Keratinocyte (primary cell): ENCODE measurements around the gene MYBPH. TPM values are rescaled to one million over a fixed set of nuclear protein-coding genes. Genes with fewer than 3 reads are reported as not detected.

Experiments
- DNase-seq: peaks from one replicate; pipeline ENCODE4 v3.0.0-alpha.2; 2011; ENCODE audit warnings: low read depth, missing footprints, low spot score
- FAIRE-seq: peaks from 2 replicates; lab custom pipeline; 2011; peaks lifted over from hg19 to GRCh38; lab: Jason Lieb, UNC
- H2AFZ ChIP-seq: 2 replicates; pipeline ENCODE4 v1.6.0; 2012; ENCODE audit warnings: low read length, control low read depth, inconsistent platforms; ENCODE audit not compliant: control insufficient read depth
- H3K27ac ChIP-seq: 2 replicates; pipeline ENCODE4 v1.5.1; 2011; ENCODE audit warnings: low read length; ENCODE audit not compliant: control insufficient read depth, insufficient read depth
- H3K27me3 ChIP-seq: 3 replicates; pipeline ENCODE4 v1.6.0; 2011; ENCODE audit warnings: low read length; ENCODE audit not compliant: control insufficient read depth, insufficient read depth; ENCODE audit errors: extremely low read depth
- H3K36me3 ChIP-seq, 2 experiments: 2 replicates in 1 of 2; 3 replicates in 1 of 2; pipeline ENCODE4 v1.5.1; 2011; ENCODE audit warnings: low read length in 2 of 2, mild to moderate bottlenecking in 1 of 2; ENCODE audit not compliant: control insufficient read depth in 2 of 2, insufficient read depth in 2 of 2; ENCODE audit errors: extremely low read depth in 1 of 2
- H3K4me1 ChIP-seq: 3 replicates; pipeline ENCODE4 v1.5.1; 2011; ENCODE audit warnings: low read length; ENCODE audit not compliant: control insufficient read depth, insufficient read depth; ENCODE audit errors: extremely low read depth
- H3K4me2 ChIP-seq: 3 replicates; pipeline ENCODE4 v1.6.0; 2011; ENCODE audit warnings: low read depth, low read length; ENCODE audit not compliant: control insufficient read depth, insufficient read depth; ENCODE audit errors: extremely low read depth
- H3K4me3 ChIP-seq, 3 experiments: fragments of 200-600 bp in 1 of 3; sonication (generic) in 1 of 3; 2 replicates in 2 of 3; 3 replicates in 1 of 3; pipeline ENCODE4 v1.5.1; 2011 to 2016; ENCODE audit warnings: low read length in 3 of 3, mild to moderate bottlenecking in 3 of 3, control low read depth in 2 of 3, inconsistent platforms in 1 of 3, low read depth in 1 of 3, mixed read lengths in 1 of 3, mixed run types in 1 of 3, moderate library complexity in 1 of 3; ENCODE audit not compliant: control insufficient read depth in 2 of 3, insufficient read depth in 2 of 3; ENCODE audit errors: extremely low read depth in 1 of 3
- H3K79me2 ChIP-seq: 2 replicates; pipeline ENCODE4 v1.6.0; 2012; ENCODE audit warnings: low read length; ENCODE audit not compliant: control insufficient read depth, insufficient read depth
- H3K9ac ChIP-seq: 3 replicates; pipeline ENCODE4 v1.6.0; 2011; ENCODE audit warnings: low read length; ENCODE audit not compliant: control insufficient read depth, insufficient read depth; ENCODE audit errors: extremely low read depth
- H3K9me1 ChIP-seq: 3 replicates; pipeline ENCODE4 v1.6.0; 2011; ENCODE audit warnings: low read length; ENCODE audit not compliant: control insufficient read depth, insufficient read depth; ENCODE audit errors: extremely low read depth
- H3K9me3 ChIP-seq: 2 replicates; pipeline ENCODE4 v1.5.1; 2012; ENCODE audit warnings: low read depth, low read length; ENCODE audit not compliant: control insufficient read depth
- H4K20me1 ChIP-seq: 3 replicates; pipeline ENCODE4 v1.6.0; 2011; ENCODE audit warnings: low read length; ENCODE audit not compliant: control insufficient read depth, insufficient read depth; ENCODE audit errors: extremely low read depth
- EZH2 ChIP-seq: IDR thresholded peaks from one replicate; pipeline ENCODE4 v1.6.1; 2012; ENCODE audit warnings: inconsistent platforms, mild to moderate bottlenecking, low read length, moderate library complexity
- dilution Hi-C: fragments of 300-500 bp; cut with MboI; formaldehyde crosslinking; loops from one replicate; pipeline ENCODE4 v1.7.0; 2020; ENCODE audit warnings: low sequenced_read_pairs; ENCODE audit not compliant: extremely low pct_ligation_motif_present
- polyA plus RNA-seq, 5 experiments: library from polyadenylated mRNA; depleted of rRNA in 3 of 5; stranded (reverse) in 3 of 5; stranded (forward) in 1 of 5; unstranded in 1 of 5; fragments of >200 nt; gene quantifications; 1 replicate in 1 of 5; 2 replicates in 3 of 5; 3 replicates in 1 of 5; pipeline versions ENCODE4 v1.2.1 to v1.2.3, GENCODE V29; 2011 to 2012; ENCODE audit warnings: missing spikeins in 2 of 5, low read depth in 1 of 5, low replicate concordance in 1 of 5
- TF ChIP-seq, protein P1 (sequence below), 3 experiments: IDR thresholded peaks in 1 of 3; conservative IDR thresholded peaks in 1 of 3; optimal IDR thresholded peaks in 1 of 3; 2 replicates in 2 of 3; 3 replicates in 1 of 3; pipeline versions ENCODE3 to v1.5.1; 2011; ENCODE audit warnings: low read length in 3 of 3, mild to moderate bottlenecking in 3 of 3, moderate library complexity in 2 of 3, control low read depth in 1 of 3, inconsistent platforms in 1 of 3; ENCODE audit not compliant: insufficient read depth in 2 of 3; ENCODE audit errors: extremely low read depth in 1 of 3

MYBPH gene
- polyA plus RNA-seq, 1 donor (not counting 4 experiments of a cell fraction or from before 2014, with no cell fraction given) = not detected

DNA sequence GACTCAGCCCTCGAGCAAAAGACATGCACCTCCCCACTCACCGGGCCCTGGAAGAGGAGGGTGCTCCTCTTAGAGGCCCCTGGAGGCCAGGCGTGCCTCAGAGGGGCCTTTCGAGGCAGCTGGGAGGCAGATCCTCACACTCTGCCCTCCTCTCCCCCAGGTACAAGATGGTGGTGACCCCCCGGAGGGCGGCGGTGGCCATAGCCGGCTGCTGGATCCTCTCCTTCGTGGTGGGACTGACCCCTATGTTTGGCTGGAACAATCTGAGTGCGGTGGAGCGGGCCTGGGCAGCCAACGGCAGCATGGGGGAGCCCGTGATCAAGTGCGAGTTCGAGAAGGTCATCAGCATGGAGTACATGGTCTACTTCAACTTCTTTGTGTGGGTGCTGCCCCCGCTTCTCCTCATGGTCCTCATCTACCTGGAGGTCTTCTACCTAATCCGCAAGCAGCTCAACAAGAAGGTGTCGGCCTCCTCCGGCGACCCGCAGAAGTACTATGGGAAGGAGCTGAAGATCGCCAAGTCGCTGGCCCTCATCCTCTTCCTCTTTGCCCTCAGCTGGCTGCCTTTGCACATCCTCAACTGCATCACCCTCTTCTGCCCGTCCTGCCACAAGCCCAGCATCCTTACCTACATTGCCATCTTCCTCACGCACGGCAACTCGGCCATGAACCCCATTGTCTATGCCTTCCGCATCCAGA, 10.4 kb downstream of the MYBPH start:
- Histone ChIP-seq H3K4me2 (no peak overlapping the region), H3K27me3 (peaks cover 22% of the 10 kb centered on the region), H3K4me3 (no peak overlapping the region), H3K9me3 (no peaks in the 10 kb centered on the region), H3K79me2 (no peaks in the 10 kb centered on the region), H3K9me1 (no peaks in the 10 kb centered on the region), H3K36me3 (no peaks in the 10 kb centered on the region), H3K9ac (no peak overlapping the region), H3K4me1 (no peaks in the 10 kb centered on the region), H4K20me1 (no peaks in the 10 kb centered on the region), H2AFZ (no peak overlapping the region), H3K27ac (no peak overlapping the region)
- FAIRE-seq (no peak), DNase-seq (no peak)
- dilution Hi-C loops = no loop called here
- TF ChIP-seq, protein P1, sequence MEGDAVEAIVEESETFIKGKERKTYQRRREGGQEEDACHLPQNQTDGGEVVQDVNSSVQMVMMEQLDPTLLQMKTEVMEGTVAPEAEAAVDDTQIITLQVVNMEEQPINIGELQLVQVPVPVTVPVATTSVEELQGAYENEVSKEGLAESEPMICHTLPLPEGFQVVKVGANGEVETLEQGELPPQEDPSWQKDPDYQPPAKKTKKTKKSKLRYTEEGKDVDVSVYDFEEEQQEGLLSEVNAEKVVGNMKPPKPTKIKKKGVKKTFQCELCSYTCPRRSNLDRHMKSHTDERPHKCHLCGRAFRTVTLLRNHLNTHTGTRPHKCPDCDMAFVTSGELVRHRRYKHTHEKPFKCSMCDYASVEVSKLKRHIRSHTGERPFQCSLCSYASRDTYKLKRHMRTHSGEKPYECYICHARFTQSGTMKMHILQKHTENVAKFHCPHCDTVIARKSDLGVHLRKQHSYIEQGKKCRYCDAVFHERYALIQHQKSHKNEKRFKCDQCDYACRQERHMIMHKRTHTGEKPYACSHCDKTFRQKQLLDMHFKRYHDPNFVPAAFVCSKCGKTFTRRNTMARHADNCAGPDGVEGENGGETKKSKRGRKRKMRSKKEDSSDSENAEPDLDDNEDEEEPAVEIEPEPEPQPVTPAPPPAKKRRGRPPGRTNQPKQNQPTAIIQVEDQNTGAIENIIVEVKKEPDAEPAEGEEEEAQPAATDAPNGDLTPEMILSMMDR (optimal IDR thresholded peaks at IDR 0.05 in 1 of 3, IDR thresholded peaks at IDR 0.05 in 1 of 3, conservative IDR thresholded peaks at IDR 0.05 in 1 of 3; ENCODE audit: extremely low read depth in 1 of 3, insufficient read depth in 2 of 3, low read length in 3 of 3) = no peak
- no peak for TF ChIP-seq EZH2

DNA sequence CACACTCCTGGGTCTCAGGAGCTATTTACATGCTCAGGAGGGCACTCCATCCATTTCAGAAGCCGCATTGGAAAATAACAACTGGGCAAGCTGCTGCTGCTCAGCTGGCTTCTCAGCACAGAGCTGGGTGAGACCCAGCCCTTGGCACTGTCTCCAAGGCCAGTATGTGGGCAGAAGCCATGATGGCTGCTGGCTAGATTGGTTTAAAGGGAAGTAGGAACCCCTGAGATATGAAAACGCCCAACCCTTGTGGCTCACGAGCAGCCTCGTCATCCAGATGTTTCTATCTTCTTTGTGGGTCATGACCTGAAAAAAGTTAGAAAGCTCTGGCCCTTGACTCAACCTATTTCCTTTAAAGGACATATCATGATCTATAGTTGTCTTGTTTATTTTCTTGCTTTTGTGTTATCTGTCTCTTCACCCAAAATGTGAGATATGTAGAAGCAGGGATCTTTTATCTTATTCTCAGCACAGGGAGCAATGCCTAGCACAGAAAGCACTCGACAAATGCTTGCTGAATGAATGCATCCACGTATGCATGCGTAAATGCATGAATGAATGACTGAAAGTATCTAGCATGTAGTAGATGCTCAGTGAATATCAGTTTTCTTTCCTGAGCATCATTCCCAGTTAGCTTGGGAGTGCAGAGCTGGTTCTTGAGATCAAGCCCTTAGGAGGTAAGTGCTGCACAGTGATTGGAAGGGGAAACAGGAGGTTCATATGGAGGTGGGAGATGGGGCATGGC, 11.6 kb downstream of the MYBPH start:
- FAIRE-seq = no peak
- TF ChIP-seq, protein P1 (optimal IDR thresholded peaks at IDR 0.05 in 1 of 3, IDR thresholded peaks at IDR 0.05 in 1 of 3, conservative IDR thresholded peaks at IDR 0.05 in 1 of 3; ENCODE audit: extremely low read depth in 1 of 3, insufficient read depth in 2 of 3, low read length in 3 of 3) = no peak
- TF ChIP-seq EZH2 = no peak
- H3K9me1 ChIP-seq = no peaks in the 10 kb centered on the region
- peaks cover 25% of the 10 kb centered on the region for H3K27me3 ChIP-seq
- H4K20me1 ChIP-seq = no peaks in the 10 kb centered on the region
- dilution Hi-C loops = no loop called here
- no peak overlapping the region for H3K27ac ChIP-seq
- H2AFZ ChIP-seq = no peak overlapping the region
- H3K9me3 ChIP-seq = no peaks in the 10 kb centered on the region
- no peak for DNase-seq
- no peaks in the 10 kb centered on the region for H3K79me2 ChIP-seq
- no peaks in the 10 kb centered on the region for H3K4me1 ChIP-seq
- H3K4me2 ChIP-seq = no peak overlapping the region
- H3K36me3 ChIP-seq = no peaks in the 10 kb centered on the region
- no peak overlapping the region for H3K9ac ChIP-seq
- no peak overlapping the region for H3K4me3 ChIP-seq
